Thoracic aorta (tissue), 2 donors: Measurements from ENCODE around the gene CIBAR2. TPM values are rescaled to one million over a fixed set of nuclear protein-coding genes. Genes with fewer than 3 reads are reported as not detected.

Experiments used
- ATAC-seq: fragments of 150-250 bp; one replicate; pipeline ENCODE4 v1.8.0; 2017; ENCODE audit warnings: low read depth; ENCODE audit not compliant: insufficient number of reproducible peaks, low FRiP score
- DNase-seq: peaks from one replicate; pipeline ENCODE4 v3.0.0-alpha.2; 2020; ENCODE audit warnings: low spot score
- H3K27ac ChIP-seq, 2 donors: fragments of 200-600 bp; sonication (generic); 1 replicate in 1 of 2; 2 replicates in 1 of 2; pipeline ENCODE4 v1.5.1; 2016; ENCODE audit warnings: mild to moderate bottlenecking in 2 of 2, moderate library complexity in 2 of 2
- H3K27me3 ChIP-seq: fragments of 200-600 bp; sonication (generic); replicated peaks from 2 replicates; pipeline ENCODE4 v1.6.0; 2016; ENCODE audit warnings: mild to moderate bottlenecking; ENCODE audit not compliant: insufficient read depth
- H3K36me3 ChIP-seq: fragments of 200-600 bp; sonication (generic); one replicate; pipeline ENCODE4 v1.5.1; 2016
- H3K4me1 ChIP-seq, 2 donors: fragments of 200-600 bp; sonication (generic); 1 replicate in 1 of 2; 2 replicates in 1 of 2; pipeline versions ENCODE4 v1.5.1 to v1.6.0; 2016; ENCODE audit warnings: low read depth in 2 of 2, mild to moderate bottlenecking in 1 of 2; ENCODE audit not compliant: control insufficient read depth in 1 of 2
- H3K4me3 ChIP-seq: fragments of 200-600 bp; sonication (generic); 2 replicates; pipeline ENCODE4 v1.5.1; 2016; ENCODE audit warnings: mild to moderate bottlenecking
- H3K9me3 ChIP-seq: fragments of 200-600 bp; sonication (generic); 2 replicates; pipeline ENCODE4 v1.5.1; 2016
- CTCF ChIP-seq: fragments of 200-600 bp; sonication (generic); IDR thresholded peaks from one replicate; pipeline ENCODE4 v1.5.1; 2019; ENCODE audit warnings: antibody characterized with exemption
- total RNA-seq, 2 donors: library from RNA; depleted of rRNA; stranded (reverse); fragments of >200 nt; gene quantifications; one replicate each; pipeline versions ENCODE4 v1.1.0 to v1.2.3, GENCODE V29; 2016

Gene CIBAR2
- not detected for total RNA-seq

- no peak for TF ChIP-seq CTCF
- DNase-seq (no peak), ATAC-seq (no peak)
- Histone ChIP-seq H3K36me3 (no peaks in the 10 kb centered on the region), H3K27ac (no peak within 1 kb of the TSS), H3K4me3 (no peak within 1 kb of the TSS), H3K4me1 (peaks cover 5 to 7% of the 10 kb centered on the region in 2 donors), H3K9me3 (no peaks in the 10 kb centered on the region), H3K27me3 (no peaks in the 10 kb centered on the region)
These were observed at the start of gene CIBAR2 for GRCh38 chr16:85112364-85112763. Gene CIBAR2 (minus strand): TSS chr16:85112472. CDS start chr16:85112352, 120 bp downstream.

- H3K27ac ChIP-seq: no peak overlapping the region
- ATAC-seq: no peak
These were observed 47.1 kb upstream of the CIBAR2 start for GRCh38 chr16:85159179-85159980.

GRCh38 chr16:85158743-85159178 lies 46.5 kb upstream of the CIBAR2 start:
- no peak for TF ChIP-seq CTCF
- no peaks in the 10 kb centered on the region for H3K9me3 ChIP-seq
- no peak overlapping the region for H3K27ac ChIP-seq
- H3K4me1 ChIP-seq: peaks cover 21 to 38% of the 10 kb centered on the region in 2 donors
- no peaks in the 10 kb centered on the region for H3K27me3 ChIP-seq
- H3K36me3 ChIP-seq: no peaks in the 10 kb centered on the region
- no peak for DNase-seq
- no peak overlapping the region for H3K4me3 ChIP-seq
- no peak for ATAC-seq

More at GRCh38 chr16:85159179-85159980, 47.1 kb upstream of the CIBAR2 start:
- no peak for DNase-seq
- H3K27me3 ChIP-seq: no peaks in the 10 kb centered on the region
- no peak overlapping the region for H3K4me3 ChIP-seq
- no peaks in the 10 kb centered on the region for H3K36me3 ChIP-seq
- peaks cover 21 to 37% of the 10 kb centered on the region in 2 donors for H3K4me1 ChIP-seq
- no peak for TF ChIP-seq CTCF
- no peaks in the 10 kb centered on the region for H3K9me3 ChIP-seq

GRCh38 chr16:85157813-85158742 lies 45.8 kb upstream of the CIBAR2 start:
- no peak overlapping the region for H3K27ac ChIP-seq
- no peak for TF ChIP-seq CTCF
- H3K9me3 ChIP-seq: no peaks in the 10 kb centered on the region
- DNase-seq (no peak), ATAC-seq (no peak)
- H3K36me3 ChIP-seq: no peaks in the 10 kb centered on the region
- H3K4me1 ChIP-seq: peaks cover 21 to 41% of the 10 kb centered on the region in 2 donors
- H3K27me3 ChIP-seq: no peaks in the 10 kb centered on the region
- H3K4me3 ChIP-seq: peak overlapping the region; percentile 38

- H3K4me3 ChIP-seq: peak overlapping the region; percentile 38
- H3K9me3 ChIP-seq: no peaks in the 10 kb centered on the region
- H3K4me1 ChIP-seq: peaks cover 18 to 41% of the 10 kb centered on the region in 2 donors
- ATAC-seq (no peak), DNase-seq (no peak)
- H3K27ac ChIP-seq: no peak overlapping the region
- no peak for TF ChIP-seq CTCF
- H3K27me3 ChIP-seq: no peaks in the 10 kb centered on the region
- no peaks in the 10 kb centered on the region for H3K36me3 ChIP-seq
These were observed 45.1 kb upstream of the CIBAR2 start for GRCh38 chr16:85157372-85157771.
